ENCODE results near the gene ZNF521.

DNA sequence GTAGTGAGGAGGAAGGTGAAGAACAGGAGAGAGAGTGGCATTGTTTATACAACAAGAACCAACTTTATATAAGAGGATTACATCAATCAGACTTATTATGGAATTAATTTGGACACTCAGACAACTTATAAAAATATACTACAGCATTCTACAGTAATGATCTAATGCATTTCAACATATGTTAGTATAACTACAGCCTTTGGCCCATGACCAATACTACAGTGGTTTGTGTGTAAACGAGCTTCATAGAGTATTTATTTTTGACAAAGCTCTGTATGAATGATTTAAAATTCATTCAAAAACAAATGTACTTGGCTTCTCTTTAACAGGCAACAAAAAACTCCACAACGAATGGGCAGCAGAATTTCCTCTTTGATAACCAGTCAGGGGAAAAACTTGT is 72.8 kb downstream of the ZNF521 start:
- no peak for TF ChIP-seq ZNF565 (CRISPR knock-in tag; conservative IDR thresholded peaks at IDR 0.05; ENCODE audit: low read depth)
- TF ChIP-seq ISL1 (CRISPR knock-in tag; IDR thresholded peaks at IDR 0.05): no peak
- TF ChIP-seq PPARA (CRISPR knock-in tag; IDR thresholded peaks at IDR 0.05; ENCODE audit: borderline replicate concordance): no peak
- TF ChIP-seq CSDC2 (CRISPR knock-in tag; IDR thresholded peaks at IDR 0.05): no peak
- no peak for TF ChIP-seq TCF4 (CRISPR knock-in tag; IDR thresholded peaks at IDR 0.05; ENCODE audit: borderline replicate concordance)
- TF ChIP-seq, protein P1, sequence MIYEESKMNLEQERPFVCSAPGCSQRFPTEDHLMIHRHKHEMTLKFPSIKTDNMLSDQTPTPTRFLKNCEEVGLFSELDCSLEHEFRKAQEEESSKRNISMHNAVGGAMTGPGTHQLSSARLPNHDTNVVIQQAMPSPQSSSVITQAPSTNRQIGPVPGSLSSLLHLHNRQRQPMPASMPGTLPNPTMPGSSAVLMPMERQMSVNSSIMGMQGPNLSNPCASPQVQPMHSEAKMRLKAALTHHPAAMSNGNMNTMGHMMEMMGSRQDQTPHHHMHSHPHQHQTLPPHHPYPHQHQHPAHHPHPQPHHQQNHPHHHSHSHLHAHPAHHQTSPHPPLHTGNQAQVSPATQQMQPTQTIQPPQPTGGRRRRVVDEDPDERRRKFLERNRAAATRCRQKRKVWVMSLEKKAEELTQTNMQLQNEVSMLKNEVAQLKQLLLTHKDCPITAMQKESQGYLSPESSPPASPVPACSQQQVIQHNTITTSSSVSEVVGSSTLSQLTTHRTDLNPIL (CRISPR knock-in tag; IDR thresholded peaks at IDR 0.05; ENCODE audit: low read depth): no peak

Data from SK-N-SH treated with all-trans-retinoic acid at 6 μM for 48 hours (cell line).